H1 (cell line): ENCODE results near the gene GDPD4. TPM values are rescaled to one million over a fixed set of nuclear protein-coding genes. Genes with fewer than 3 reads are reported as not detected.
A peak's percentile ranks its signal among the peaks of the same experiment; 100 is the strongest.

Experiments used
- CTCF ChIA-PET: fragments of 300-600 bp; sonication (Branson Sonifier 250); formaldehyde crosslinking; loops from one replicate; lab custom pipeline; 2021; ENCODE audit not compliant: partially characterized antibody; lab: Charles Lee
- POLR2A ChIA-PET: fragments of 300-600 bp; sonication (Branson Sonifier 250); formaldehyde crosslinking; loops from one replicate; lab custom pipeline; 2021; ENCODE audit warnings: inconsistent platforms; ENCODE audit not compliant: partially characterized antibody; lab: Charles Lee
- DNase-seq, 2 experiments: peaks; one replicate each; pipeline versions ENCODE4 v3.0.0 to v3.0.0-alpha.2; 2010 to 2022; ENCODE audit warnings: low spot score in 2 of 2, low read depth in 1 of 2, mixed read lengths in 1 of 2
- FAIRE-seq: peaks from 2 replicates; lab custom pipeline; 2011; peaks lifted over from hg19 to GRCh38; lab: Jason Lieb, UNC
- H2AFZ ChIP-seq: 2 replicates; pipeline ENCODE4 v1.8.1; 2012; ENCODE audit warnings: low read length, inconsistent platforms
- H2AK5ac ChIP-seq: 2 replicates; pipeline ENCODE4 v1.6.1; 2013; ENCODE audit warnings: low read depth, low read length
- H2BK120ac ChIP-seq: replicated peaks from 2 replicates; pipeline ENCODE3; 2013; ENCODE audit warnings: low read depth, low read length, inconsistent platforms
- H2BK12ac ChIP-seq: 2 replicates; pipeline ENCODE4 v1.6.1; 2013; ENCODE audit warnings: low read depth, low read length
- H2BK15ac ChIP-seq: 2 replicates; pipeline ENCODE4 v1.6.1; 2013; ENCODE audit warnings: low read length
- H2BK20ac ChIP-seq: 2 replicates; pipeline ENCODE4 v1.6.1; 2013; ENCODE audit warnings: low read length
- H2BK5ac ChIP-seq: 2 replicates; pipeline ENCODE4 v1.6.1; 2013; ENCODE audit warnings: low read depth, low read length
- H3K14ac ChIP-seq: 2 replicates; pipeline ENCODE4 v1.6.1; 2013; ENCODE audit warnings: inconsistent platforms; ENCODE audit not compliant: insufficient read length
- H3K18ac ChIP-seq: 2 replicates; pipeline ENCODE4 v1.6.1; 2013; ENCODE audit warnings: low read length; ENCODE audit errors: extremely low read depth
- H3K23ac ChIP-seq: 2 replicates; pipeline ENCODE4 v1.6.1; 2013; ENCODE audit warnings: inconsistent platforms; ENCODE audit not compliant: insufficient read length
- H3K23me2 ChIP-seq: 2 replicates; pipeline ENCODE4 v1.6.1; 2013; ENCODE audit warnings: low read depth, low read length
- H3K27ac ChIP-seq: 2 replicates; pipeline ENCODE4 v1.6.1; 2011; ENCODE audit warnings: low read depth, low read length, inconsistent platforms
- H3K27me3 ChIP-seq, 4 experiments: replicated peaks in 1 of 4; 1 replicate in 1 of 4; 2 replicates in 3 of 4; pipeline versions ENCODE4 v1.6.1 to v1.8.1; 2011 to 2013; ENCODE audit warnings: low read length in 3 of 4, mild to moderate bottlenecking in 3 of 4, inconsistent platforms in 2 of 4, mixed read lengths in 2 of 4, moderate library complexity in 1 of 4; ENCODE audit not compliant: control insufficient read depth in 3 of 4, insufficient read depth in 3 of 4; ENCODE audit errors: extremely low read depth in 1 of 4
- H3K36me3 ChIP-seq, 4 experiments: 2 replicates each; pipeline versions ENCODE4 v1.6.1 to v1.8.1; 2011 to 2013; ENCODE audit warnings: mild to moderate bottlenecking in 4 of 4, low read length in 3 of 4, moderate library complexity in 2 of 4, control low read depth in 1 of 4, inconsistent platforms in 1 of 4; ENCODE audit not compliant: insufficient read depth in 4 of 4, control insufficient read depth in 2 of 4
- H3K4ac ChIP-seq: replicated peaks from 2 replicates; pipeline ENCODE3; 2013; ENCODE audit warnings: low read length, low read depth, mixed read lengths, inconsistent platforms; ENCODE audit not compliant: insufficient read length
- H3K4me1 ChIP-seq, 4 experiments: replicated peaks in 1 of 4; 1 replicate in 1 of 4; 2 replicates in 3 of 4; pipeline versions ENCODE4 v1.6.1 to v1.8.1; 2011 to 2013; ENCODE audit warnings: low read length in 3 of 4, inconsistent platforms in 2 of 4, mixed read lengths in 1 of 4; ENCODE audit not compliant: insufficient read depth in 4 of 4, control insufficient read depth in 3 of 4
- H3K4me2 ChIP-seq, 2 experiments: 2 replicates each; pipeline versions ENCODE4 v1.6.1 to v1.8.1; 2011 to 2013; ENCODE audit warnings: low read depth in 2 of 2, low read length in 2 of 2, control low read depth in 1 of 2, inconsistent platforms in 1 of 2, mild to moderate bottlenecking in 1 of 2; ENCODE audit not compliant: insufficient read depth in 1 of 2
- H3K4me3 ChIP-seq, 4 experiments: fragments of 200-600, 300-600 bp in 1 of 4; sonication (generic), shearing (Covaris generic), sonication (Bioruptor Twin) in 1 of 4; 2 replicates each; pipeline versions ENCODE4 v1.5.1 to v1.8.1; 2011 to 2016; ENCODE audit warnings: low read length in 4 of 4, low read depth in 3 of 4, control low read depth in 2 of 4, inconsistent platforms in 2 of 4, mild to moderate bottlenecking in 2 of 4, mixed read lengths in 1 of 4, moderate library complexity in 1 of 4; ENCODE audit not compliant: insufficient read depth in 2 of 4; ENCODE audit errors: extremely low read depth in 1 of 4
- H3K56ac ChIP-seq: replicated peaks from 2 replicates; pipeline ENCODE3; 2013; ENCODE audit warnings: low read depth, mild to moderate bottlenecking, mixed read lengths, low read length, inconsistent platforms; ENCODE audit not compliant: insufficient read length
- H3K79me1 ChIP-seq: 2 replicates; pipeline ENCODE4 v1.6.1; 2013; ENCODE audit warnings: low read depth, low read length, control low read depth
- H3K79me2 ChIP-seq, 2 experiments: 2 replicates each; pipeline versions ENCODE4 v1.6.1 to v1.8.1; 2012 to 2013; ENCODE audit warnings: low read length in 2 of 2, mild to moderate bottlenecking in 2 of 2, inconsistent platforms in 1 of 2; ENCODE audit not compliant: insufficient read depth in 2 of 2, control insufficient read depth in 1 of 2
- H3K9ac ChIP-seq, 4 experiments: replicated peaks in 1 of 4; 1 replicate in 1 of 4; 2 replicates in 3 of 4; pipeline versions ENCODE4 v1.6.1 to v1.8.1; 2011 to 2013; ENCODE audit warnings: low read depth in 3 of 4, low read length in 3 of 4, control low read depth in 2 of 4, mild to moderate bottlenecking in 2 of 4, moderate library complexity in 2 of 4, inconsistent platforms in 1 of 4; ENCODE audit errors: extremely low read depth in 1 of 4
- H3K9me3 ChIP-seq, 2 experiments: 2 replicates each; pipeline versions ENCODE4 v1.6.1 to v1.8.1; 2012 to 2013; ENCODE audit warnings: mild to moderate bottlenecking in 2 of 2, moderate library complexity in 2 of 2, control low read depth in 1 of 2, inconsistent platforms in 1 of 2, low read depth in 1 of 2, low read length in 1 of 2, mixed read lengths in 1 of 2; ENCODE audit not compliant: insufficient read depth in 2 of 2
- H4K20me1 ChIP-seq, 2 experiments: replicated peaks in 1 of 2; 2 replicates each; pipeline versions ENCODE3 to v1.8.1; 2011 to 2013; ENCODE audit warnings: inconsistent platforms in 2 of 2, low read length in 2 of 2, mild to moderate bottlenecking in 1 of 2; ENCODE audit not compliant: insufficient read depth in 2 of 2, control insufficient read depth in 1 of 2
- H4K5ac ChIP-seq: 2 replicates; pipeline ENCODE4 v1.6.1; 2013; ENCODE audit warnings: low read length, low read depth, mixed read lengths, inconsistent platforms; ENCODE audit not compliant: insufficient read length
- H4K8ac ChIP-seq: 2 replicates; pipeline ENCODE4 v1.8.0; 2013; ENCODE audit warnings: mild to moderate bottlenecking, moderate library complexity, low read length, inconsistent platforms; ENCODE audit not compliant: insufficient read depth; ENCODE audit errors: extremely low read depth
- H4K91ac ChIP-seq: replicated peaks from 2 replicates; pipeline ENCODE3; 2013; ENCODE audit warnings: low read length, mixed read lengths, inconsistent platforms; ENCODE audit not compliant: insufficient read length
- CBX5 ChIP-seq: fragments of 300-800, 300-1000 bp; sonication (generic); IDR thresholded peaks from 2 replicates; pipeline ENCODE4 v1.7.1; 2016; ENCODE audit warnings: antibody characterized with exemption, low read length, low read depth
- CREB1 ChIP-seq: IDR thresholded peaks from 2 replicates; pipeline ENCODE4 v1.6.1; 2012; ENCODE audit warnings: inconsistent platforms
- E2F6 ChIP-seq: IDR thresholded peaks from 2 replicates; pipeline ENCODE4 v1.6.1; 2012; ENCODE audit warnings: inconsistent platforms
- JUND ChIP-seq: IDR thresholded peaks from 2 replicates; pipeline ENCODE4 v1.6.1; 2011; ENCODE audit warnings: mild to moderate bottlenecking, improper control_type of control experiment, low read length
- MAX ChIP-seq: IDR thresholded peaks from 2 replicates; pipeline ENCODE4 v1.6.1; 2012; ENCODE audit warnings: inconsistent platforms
- RAD21 ChIP-seq, 2 experiments: IDR thresholded peaks in 1 of 2; conservative IDR thresholded peaks in 1 of 2; 2 replicates each; pipeline ENCODE4 v1.6.1; 2011; ENCODE audit warnings: low read depth in 2 of 2, low read length in 2 of 2, improper control_type of control experiment in 1 of 2, inconsistent platforms in 1 of 2, mild to moderate bottlenecking in 1 of 2, moderate library complexity in 1 of 2
- SIRT6 ChIP-seq: IDR thresholded peaks from one replicate; pipeline ENCODE4 v1.7.1; 2012; ENCODE audit warnings: low read length, inconsistent platforms
- SIX5 ChIP-seq: IDR thresholded peaks from 2 replicates; pipeline ENCODE4 v1.6.1; 2011; ENCODE audit warnings: mild to moderate bottlenecking, low read depth, low read length
- SUZ12 ChIP-seq: fragments of 200-600 bp; sonication (generic); IDR thresholded peaks from 2 replicates; pipeline ENCODE4 v1.6.1; 2012; ENCODE audit warnings: mild to moderate bottlenecking, inconsistent platforms, low read length, moderate library complexity, mixed read lengths
- USF2 ChIP-seq: IDR thresholded peaks from 2 replicates; pipeline ENCODE4 v1.6.1; 2011; ENCODE audit warnings: low read length, improper control_type of control experiment
- ZNF274 ChIP-seq: IDR thresholded peaks from 2 replicates; pipeline ENCODE4 v1.7.0; 2012; ENCODE audit warnings: low read length, borderline replicate concordance; ENCODE audit errors: extremely low read depth
- WGBS, 2 experiments: shearing (Covaris generic) in 1 of 2; methylation state at CpG; one replicate each; pipeline versions ENCODE4 v1.1.6 to v1.1.7; 2013 to 2015; ENCODE audit warnings: low lambda C conversion rate in 2 of 2, mixed read lengths in 2 of 2, inconsistent platforms in 1 of 2, low coverage in 1 of 2, missing lambda C conversion rate in 1 of 2; ENCODE audit not compliant: insufficient replicate concordance in 2 of 2, insufficient coverage in 1 of 2, insufficient read length in 1 of 2; ENCODE audit errors: extremely low coverage in 1 of 2, missing lambda C conversion rate in 1 of 2; 5-methylcytosine and 5-hydroxymethylcytosine counted together
- polyA plus RNA-seq, 7 experiments: library from polyadenylated mRNA; depleted of rRNA in 3 of 7; stranded (reverse) in 5 of 7; unstranded in 2 of 7; fragments of >200 nt in 5 of 7; fragments of 200-250 nt in 2 of 7; gene quantifications; 1 replicate in 5 of 7; 2 replicates in 1 of 7; 4 replicates in 1 of 7; pipeline versions ENCODE4 v1.2.1 to v1.2.3, GENCODE V29; 2011 to 2013; ENCODE audit warnings: missing spikeins in 2 of 7, mixed read lengths in 2 of 7
- total RNA-seq: library from RNA; stranded (reverse); fragmentation: NEBNext Ultra II Directional; extraction: Animal tissue kit (Norgen Biotek cat#: 25700); gene quantifications from 2 replicates; pipeline ENCODE4 v1.2.1, GENCODE V29; 2021

GDPD4 gene
- total and polyA plus RNA-seq, 2 of the 8 experiments (the other 6 are each of a cell fraction or from before 2014, with no cell fraction given), result not detected

GRCh38 chr11:77198440-77198849 lies 103.0 kb downstream of the GDPD4 start:
- H3K4me3 ChIP-seq, result no peak overlapping the region
- H2BK120ac ChIP-seq, result no peak overlapping the region
- H2AK5ac ChIP-seq, result no peak overlapping the region
- H3K23me2 ChIP-seq, result peaks cover under 1% of the 10 kb centered on the region; the same call in 1 of the 2 replicates
- no peak overlapping the region for H2BK20ac ChIP-seq
- H3K9ac ChIP-seq, result no peak overlapping the region; a peak in 1 of 7 replicates
- peak overlapping the region; percentile 78; the same call in 1 of the 2 replicates for H2AFZ ChIP-seq
- no peaks in the 10 kb centered on the region for H4K20me1 ChIP-seq
- no peak overlapping the region; the same call in 1 of the 2 replicates for H2BK5ac ChIP-seq
- H2BK15ac ChIP-seq, result no peak overlapping the region
- no peak overlapping the region for H3K27ac ChIP-seq
- H3K4ac ChIP-seq, result no peak overlapping the region
- peak overlapping the region; percentile 25 for H4K5ac ChIP-seq
- peak; percentile 44 to 85 for DNase-seq
- peak; percentile 81 for FAIRE-seq
- peak overlapping the region; percentile 5; the same call in 1 of the 2 replicates for H2BK12ac ChIP-seq
- no peaks in the 10 kb centered on the region for H3K36me3 ChIP-seq
- peak overlapping the region; percentile 47 for H4K91ac ChIP-seq
- no peak overlapping the region for H3K23ac ChIP-seq
- WGBS, 2 experiments, result 80% methylated on average over 9 of the region's 11 CpGs; no CpG with 5 or more reads in 1 of the 2 experiments
- H3K27me3 ChIP-seq, result no peaks in the 10 kb centered on the region
- no peak overlapping the region for H3K14ac ChIP-seq
- peak overlapping the region; percentile 44; the same call in 1 of the 2 replicates for H3K18ac ChIP-seq
- no peaks in the 10 kb centered on the region for H3K79me1 ChIP-seq
- no peak overlapping the region for H3K56ac ChIP-seq
- ChIA-PET POLR2A (interaction anchor here (0.8 kb wide), 1 partner anchor 273 kb away, joined by 3 read pairs; no protein-coding TSS in a partner anchor), CTCF (interaction anchor here (0.6 to 6.2 kb wide), 39 partner anchors 10 to 381 kb away, joined by 3 to 45 read pairs (median 4); partner anchors contain the start of gene MYO7A)
- no peak overlapping the region; the same call in 1 of the 2 replicates for H4K8ac ChIP-seq
- H3K79me2 ChIP-seq, result no peaks in the 10 kb centered on the region
- H3K4me1 ChIP-seq, result no peaks in the 10 kb centered on the region; a peak in 1 of 7 replicates
- H3K4me2 ChIP-seq, result no peak overlapping the region
- no peaks in the 10 kb centered on the region for H3K9me3 ChIP-seq
- TF ChIP-seq RAD21 (IDR thresholded peaks at IDR 0.05 in 1 of 2, conservative IDR thresholded peaks at IDR 0.05 in 1 of 2; ENCODE audit: low read depth in 2 of 2, low read length in 2 of 2) (peak; percentile 58 to 68), SUZ12 (no peak), JUND (no peak), SIRT6 (no peak), MAX (peak; percentile 89), SIX5 (no peak), USF2 (0 out of 2 replicates have a peak, but pooled peaks have one; percentile 18), ZNF274 (no peak), E2F6 (peak; percentile 56; the same call in 1 of the 2 replicates), CREB1 (peak; percentile 35; the same call in 1 of the 2 replicates), CBX5 (no peak)
